GM12865 (cell line): ENCODE data around the gene PPFIA4.

Experiments used
- DNase-seq: peaks from one replicate; pipeline ENCODE4 v3.0.0; 2010; ENCODE audit warnings: low read depth
- H3K4me3 ChIP-seq: 2 replicates; pipeline ENCODE4 v1.5.1; 2011; ENCODE audit warnings: mild to moderate bottlenecking, low read depth, low read length, control low read depth
- TF ChIP-seq, protein P1 (sequence below): IDR thresholded peaks from 2 replicates; pipeline ENCODE4 v1.5.1; 2011; ENCODE audit warnings: low read length, control low read depth, low read depth, inconsistent platforms; ENCODE audit not compliant: insufficient read depth; ENCODE audit errors: missing control alignments

The PPFIA4 gene

DNA sequence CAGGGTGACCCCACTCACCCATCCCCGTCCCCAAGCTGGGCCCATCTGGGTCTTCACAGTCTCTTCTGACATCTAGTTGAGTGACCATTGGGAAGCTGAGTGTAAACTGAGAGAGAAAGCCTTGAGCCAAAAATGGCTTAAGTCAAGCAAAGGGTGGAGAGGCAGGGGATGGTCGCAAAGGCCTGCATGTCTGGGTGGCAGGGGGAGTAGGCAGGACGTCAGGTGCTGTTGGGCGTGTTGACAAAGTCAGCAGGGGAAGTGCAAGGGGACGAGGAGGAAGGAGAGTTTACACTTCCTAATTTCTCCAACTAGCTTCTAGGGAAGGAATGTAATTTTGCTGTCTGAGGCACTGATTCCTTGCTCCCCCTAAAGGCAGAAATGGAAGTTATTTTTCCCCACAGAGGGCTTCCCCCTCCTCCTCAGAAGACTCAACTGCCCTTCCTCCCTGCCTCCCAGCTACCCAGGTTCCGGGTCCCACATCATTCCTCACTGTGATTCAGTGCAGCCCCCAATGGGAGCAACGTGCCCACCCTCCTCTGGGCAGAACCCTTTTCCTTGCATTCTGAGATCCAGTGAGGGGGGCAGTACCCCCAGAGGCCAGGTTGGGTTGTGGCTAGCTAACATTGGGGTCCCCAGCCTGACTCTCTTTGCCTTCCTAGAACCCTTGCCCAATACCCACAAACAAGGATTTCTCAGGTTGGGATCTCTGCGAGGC is 100.0 kb downstream of the PPFIA4 start:
- DNase-seq: no peak
- no peak overlapping the region for H3K4me3 ChIP-seq
- TF ChIP-seq, protein P1, sequence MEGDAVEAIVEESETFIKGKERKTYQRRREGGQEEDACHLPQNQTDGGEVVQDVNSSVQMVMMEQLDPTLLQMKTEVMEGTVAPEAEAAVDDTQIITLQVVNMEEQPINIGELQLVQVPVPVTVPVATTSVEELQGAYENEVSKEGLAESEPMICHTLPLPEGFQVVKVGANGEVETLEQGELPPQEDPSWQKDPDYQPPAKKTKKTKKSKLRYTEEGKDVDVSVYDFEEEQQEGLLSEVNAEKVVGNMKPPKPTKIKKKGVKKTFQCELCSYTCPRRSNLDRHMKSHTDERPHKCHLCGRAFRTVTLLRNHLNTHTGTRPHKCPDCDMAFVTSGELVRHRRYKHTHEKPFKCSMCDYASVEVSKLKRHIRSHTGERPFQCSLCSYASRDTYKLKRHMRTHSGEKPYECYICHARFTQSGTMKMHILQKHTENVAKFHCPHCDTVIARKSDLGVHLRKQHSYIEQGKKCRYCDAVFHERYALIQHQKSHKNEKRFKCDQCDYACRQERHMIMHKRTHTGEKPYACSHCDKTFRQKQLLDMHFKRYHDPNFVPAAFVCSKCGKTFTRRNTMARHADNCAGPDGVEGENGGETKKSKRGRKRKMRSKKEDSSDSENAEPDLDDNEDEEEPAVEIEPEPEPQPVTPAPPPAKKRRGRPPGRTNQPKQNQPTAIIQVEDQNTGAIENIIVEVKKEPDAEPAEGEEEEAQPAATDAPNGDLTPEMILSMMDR: no peak

DNA sequence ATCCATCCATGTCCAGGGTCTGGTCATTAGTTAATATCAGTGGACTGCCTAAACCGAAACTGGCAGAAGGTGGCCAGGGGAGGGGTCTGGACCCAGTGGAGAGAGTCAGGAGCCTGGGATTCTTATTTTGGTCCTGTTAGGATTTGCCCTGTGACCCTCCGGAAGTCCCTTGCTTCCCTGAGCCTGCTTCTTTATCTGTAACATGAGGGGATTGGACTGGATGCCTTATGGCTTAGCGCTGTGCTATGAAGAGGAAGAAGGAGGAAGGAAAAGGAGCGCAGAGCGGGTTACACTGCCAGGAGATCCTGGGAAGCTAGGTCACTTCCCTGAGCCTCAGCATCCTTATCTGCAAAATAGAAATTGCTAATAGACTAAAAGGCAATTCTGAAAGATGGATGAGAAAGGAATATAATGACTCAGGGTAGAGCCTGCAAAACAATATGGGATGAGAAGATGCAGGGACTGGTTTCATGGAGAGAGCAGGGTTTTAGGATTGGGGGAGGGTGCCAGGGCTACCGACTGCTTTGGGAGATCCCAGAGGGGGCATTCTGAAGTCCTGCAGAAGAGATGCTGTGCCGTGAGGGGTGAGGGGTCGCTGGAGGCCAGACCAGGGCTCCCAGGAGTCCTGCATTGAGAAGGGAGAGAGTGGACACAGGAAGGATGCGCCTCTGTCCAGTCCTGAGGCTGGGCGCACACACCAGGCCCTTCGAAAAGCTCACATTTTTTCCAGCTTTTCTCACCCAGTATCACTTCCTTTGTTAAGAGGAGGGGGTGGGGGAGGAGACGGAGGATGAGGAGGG is 100.8 kb downstream of the PPFIA4 start:
- TF ChIP-seq, protein P1: no peak
- H3K4me3 ChIP-seq: no peak overlapping the region
- no peak for DNase-seq

DNA sequence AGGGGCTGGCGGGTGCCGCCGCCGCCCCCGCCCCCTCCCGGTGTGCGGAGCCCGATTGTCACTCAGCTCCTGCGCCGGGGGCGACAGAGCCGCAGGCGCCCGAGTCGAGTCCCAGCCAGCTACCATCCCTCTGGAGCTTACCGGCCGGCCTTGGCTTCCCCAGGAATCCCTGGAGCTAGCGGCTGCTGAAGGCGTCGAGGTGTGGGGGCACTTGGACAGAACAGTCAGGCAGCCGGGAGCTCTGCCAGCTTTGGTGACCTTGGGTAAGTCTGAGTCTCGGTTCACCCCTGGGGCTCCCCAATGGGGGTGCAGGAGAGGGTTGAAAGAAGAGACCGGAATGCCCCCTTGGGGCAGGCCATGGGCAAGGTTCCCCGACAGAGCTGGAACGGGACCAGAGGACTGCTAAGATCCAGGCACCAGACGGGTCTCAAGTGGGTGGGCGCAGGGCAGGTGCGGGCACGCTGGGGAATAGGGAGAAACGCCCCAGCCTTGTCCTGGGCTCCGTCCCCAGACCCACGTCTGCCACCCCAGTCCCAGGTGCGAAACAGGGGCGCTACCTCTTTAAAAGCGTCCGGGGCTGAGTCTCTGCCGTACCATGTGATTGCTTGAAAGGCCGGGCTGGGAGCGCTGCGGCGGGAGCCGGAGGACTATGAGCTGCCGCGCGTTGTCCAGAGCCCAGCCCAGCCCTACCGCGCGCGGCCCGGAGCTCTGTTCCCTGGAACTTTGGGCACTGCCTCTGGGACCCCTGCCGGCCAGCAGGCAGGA is 101.6 kb downstream of the PPFIA4 start, which contains the start of gene ADORA1:
Gene ADORA1, plus strand, starts transcription at position 61 of the 765 bp plus-strand sequence. CDS start 1,116 bp downstream, outside the sequence.
- TF ChIP-seq, protein P1: no peak
- no peak for DNase-seq
- H3K4me3 ChIP-seq: no peak within 1 kb of the TSS

DNA sequence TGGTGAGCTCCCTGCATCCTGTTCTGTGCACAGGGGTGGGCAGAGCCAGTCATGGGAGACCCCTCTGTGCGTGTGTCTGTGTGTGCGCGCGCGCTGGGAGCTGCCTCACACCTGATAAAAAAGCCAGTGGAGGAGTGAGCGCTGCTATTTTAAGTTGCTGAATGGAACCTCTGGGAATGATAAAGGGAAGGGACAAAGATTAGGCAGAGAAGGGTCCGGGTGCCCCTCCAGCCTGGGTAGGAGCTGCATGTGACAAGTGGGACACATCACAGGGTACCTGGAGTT is 102.1 kb downstream of the PPFIA4 start:
- no peak overlapping the region for H3K4me3 ChIP-seq
- TF ChIP-seq, protein P1: no peak
- DNase-seq: no peak
